Left lung (tissue), 10 donors: ENCODE results near the gene OBSCN. TPM values are rescaled to one million over a fixed set of nuclear protein-coding genes. Genes with fewer than 3 reads are reported as not detected.

Experiments used
- ATAC-seq: fragments of 200-7000 bp; cut with Tn5 transposase; one replicate; pipeline ENCODE4 v1.9.1; 2020; ENCODE audit warnings: moderate library complexity
- DNase-seq, 4 donors: peaks; one replicate each; pipeline ENCODE4 v3.0.0-alpha.2; 2013 to 2020
- H3K27ac ChIP-seq, 2 donors: fragments of 200-600 bp; sonication (generic) in 1 of 2; one replicate each; pipeline versions ENCODE4 v1.5.0 to v1.8.0; 2020 to 2021
- H3K27me3 ChIP-seq, 2 donors: fragments of 200-600 bp; sonication (generic) in 1 of 2; one replicate each; pipeline versions ENCODE4 v1.5.0 to v1.8.0; 2020 to 2021
- H3K36me3 ChIP-seq, 2 donors: fragments of 200-600 bp; sonication (generic) in 1 of 2; one replicate each; pipeline versions ENCODE4 v1.5.0 to v1.8.0; 2020 to 2021
- H3K4me1 ChIP-seq, 2 donors: fragments of 200-600 bp; one replicate each; pipeline ENCODE4 v1.8.0; 2021
- H3K4me3 ChIP-seq, 2 donors: fragments of 200-600 bp; sonication (generic) in 1 of 2; one replicate each; pipeline versions ENCODE4 v1.5.0 to v1.8.0; 2020 to 2021; ENCODE audit warnings: mild to moderate bottlenecking in 1 of 2
- H3K9me3 ChIP-seq, 2 donors: fragments of 200-600 bp; sonication (generic) in 1 of 2; one replicate each; pipeline versions ENCODE4 v1.5.0 to v1.8.0; 2020 to 2021
- intact Hi-C, 2 donors: fragments of 100-400 bp; cut with DNase I; formaldehyde crosslinking; loops; one replicate each; pipeline versions ENCODE4 v1.11.2 to v1.14.2; 2022
- polyA plus RNA-seq, 6 donors: library from polyadenylated mRNA; unstranded; fragments of 120-200 nt; gene quantifications; one replicate each; pipeline ENCODE4 v1.2.1, GENCODE V29; 2013; ENCODE audit not compliant: insufficient read length in 6 of 6
- total RNA-seq, 2 donors: library from RNA; stranded (reverse); fragmentation: NEBNext Ultra II Directional; extraction: Animal tissue kit (Norgen Biotek cat#: 25700); gene quantifications; one replicate each; pipeline ENCODE4 v1.2.1, GENCODE V29; 2021
- TF ChIP-seq, protein P1 (sequence below), 2 donors: fragments of 200-600 bp; sonication (generic) in 1 of 2; IDR thresholded peaks; one replicate each; pipeline versions ENCODE4 v1.5.0 to v1.8.0; 2021; ENCODE audit warnings: antibody characterized with exemption in 2 of 2
- donor health status: DM: no; HTN: yes; CAD: no.
- donor health status: DM: no; HTN: no; CAD: no.

OBSCN gene
- total and polyA plus RNA-seq, 8 donors: 20.3 to 69.5 (median 47.5) TPM

DNA sequence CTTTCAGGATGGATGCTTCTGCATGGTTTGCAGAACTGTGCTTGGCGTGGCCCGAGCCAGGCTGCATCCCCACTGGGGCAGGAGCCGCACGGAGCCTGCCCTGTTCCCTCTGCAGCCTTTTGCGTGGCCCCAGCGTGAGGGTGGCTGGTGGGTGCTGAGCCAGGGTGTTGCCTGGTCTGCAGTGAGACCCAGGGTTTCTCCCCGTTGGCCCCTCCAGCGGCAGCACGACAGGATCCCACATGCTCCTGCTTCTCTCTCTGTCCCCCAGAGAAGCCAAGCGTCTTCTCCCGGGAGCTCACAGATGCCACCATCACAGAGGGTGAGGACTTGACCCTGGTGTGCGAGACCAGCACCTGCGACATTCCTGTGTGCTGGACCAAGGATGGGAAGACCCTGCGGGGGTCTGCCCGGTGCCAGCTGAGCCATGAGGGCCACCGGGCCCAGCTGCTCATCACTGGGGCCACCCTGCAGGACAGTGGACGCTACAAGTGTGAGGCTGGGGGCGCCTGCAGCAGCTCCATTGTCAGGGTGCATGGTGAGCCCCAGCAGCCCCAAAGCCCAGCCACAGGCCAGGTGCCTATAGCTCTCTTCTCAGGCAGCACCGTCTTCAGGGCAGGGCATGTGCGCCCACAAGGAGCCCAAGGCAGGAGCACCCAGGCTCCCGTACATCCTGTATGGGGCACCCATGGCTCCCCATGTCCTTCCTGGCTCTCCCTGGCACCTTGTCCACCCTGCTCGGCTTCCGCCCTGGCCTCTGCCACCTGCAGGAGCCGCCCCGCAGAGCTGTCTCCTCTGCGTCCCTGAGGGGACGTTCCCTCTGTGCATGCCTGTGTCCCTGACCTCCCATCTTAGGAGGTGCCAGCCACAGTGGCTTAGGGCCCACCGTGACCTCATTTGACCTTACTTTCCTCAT is 78.9 kb downstream of the OBSCN start:
- Histone ChIP-seq H3K4me1 (no peaks in the 10 kb centered on the region), H3K4me3 (no peak overlapping the region), H3K27ac (no peak overlapping the region), H3K27me3 (no peaks in the 10 kb centered on the region), H3K36me3 (peaks cover 0 to 26% of the 10 kb centered on the region in 2 donors), H3K9me3 (no peaks in the 10 kb centered on the region)
- intact Hi-C loops: no loop called here
- TF ChIP-seq, protein P1, sequence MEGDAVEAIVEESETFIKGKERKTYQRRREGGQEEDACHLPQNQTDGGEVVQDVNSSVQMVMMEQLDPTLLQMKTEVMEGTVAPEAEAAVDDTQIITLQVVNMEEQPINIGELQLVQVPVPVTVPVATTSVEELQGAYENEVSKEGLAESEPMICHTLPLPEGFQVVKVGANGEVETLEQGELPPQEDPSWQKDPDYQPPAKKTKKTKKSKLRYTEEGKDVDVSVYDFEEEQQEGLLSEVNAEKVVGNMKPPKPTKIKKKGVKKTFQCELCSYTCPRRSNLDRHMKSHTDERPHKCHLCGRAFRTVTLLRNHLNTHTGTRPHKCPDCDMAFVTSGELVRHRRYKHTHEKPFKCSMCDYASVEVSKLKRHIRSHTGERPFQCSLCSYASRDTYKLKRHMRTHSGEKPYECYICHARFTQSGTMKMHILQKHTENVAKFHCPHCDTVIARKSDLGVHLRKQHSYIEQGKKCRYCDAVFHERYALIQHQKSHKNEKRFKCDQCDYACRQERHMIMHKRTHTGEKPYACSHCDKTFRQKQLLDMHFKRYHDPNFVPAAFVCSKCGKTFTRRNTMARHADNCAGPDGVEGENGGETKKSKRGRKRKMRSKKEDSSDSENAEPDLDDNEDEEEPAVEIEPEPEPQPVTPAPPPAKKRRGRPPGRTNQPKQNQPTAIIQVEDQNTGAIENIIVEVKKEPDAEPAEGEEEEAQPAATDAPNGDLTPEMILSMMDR (IDR thresholded peaks at IDR 0.05): no peak
- DNase-seq (peak in 2 of 4 donors; percentile 28 to 67), ATAC-seq (no peak)

GRCh38 chr1:228287541-228288425 is 79.9 kb downstream of the OBSCN start:
- Histone ChIP-seq H3K27me3 (no peaks in the 10 kb centered on the region), H3K4me3 (no peak overlapping the region), H3K36me3 (peaks cover 0 to 24% of the 10 kb centered on the region in 2 donors), H3K4me1 (no peaks in the 10 kb centered on the region), H3K9me3 (no peaks in the 10 kb centered on the region), H3K27ac (no peak overlapping the region)
- ATAC-seq (no peak), DNase-seq (peak in 2 of 4 donors; percentile 29 to 68)
- intact Hi-C loops: no loop called here
- TF ChIP-seq, protein P1 (IDR thresholded peaks at IDR 0.05): no peak

- no peaks in the 10 kb centered on the region for H3K27me3 ChIP-seq
- H3K27ac ChIP-seq: no peak overlapping the region
- TF ChIP-seq, protein P1 (IDR thresholded peaks at IDR 0.05): no peak
- H3K9me3 ChIP-seq: no peaks in the 10 kb centered on the region
- H3K4me1 ChIP-seq: no peaks in the 10 kb centered on the region
- no peak for ATAC-seq
- intact Hi-C loops: no loop called here
- H3K4me3 ChIP-seq: no peak overlapping the region
- peak in 2 of 4 donors; percentile 24 to 66 for DNase-seq
- peaks cover 0 to 19% of the 10 kb centered on the region in 2 donors for H3K36me3 ChIP-seq
These were observed 80.8 kb downstream of the OBSCN start for GRCh38 chr1:228288536-228289238.

DNA sequence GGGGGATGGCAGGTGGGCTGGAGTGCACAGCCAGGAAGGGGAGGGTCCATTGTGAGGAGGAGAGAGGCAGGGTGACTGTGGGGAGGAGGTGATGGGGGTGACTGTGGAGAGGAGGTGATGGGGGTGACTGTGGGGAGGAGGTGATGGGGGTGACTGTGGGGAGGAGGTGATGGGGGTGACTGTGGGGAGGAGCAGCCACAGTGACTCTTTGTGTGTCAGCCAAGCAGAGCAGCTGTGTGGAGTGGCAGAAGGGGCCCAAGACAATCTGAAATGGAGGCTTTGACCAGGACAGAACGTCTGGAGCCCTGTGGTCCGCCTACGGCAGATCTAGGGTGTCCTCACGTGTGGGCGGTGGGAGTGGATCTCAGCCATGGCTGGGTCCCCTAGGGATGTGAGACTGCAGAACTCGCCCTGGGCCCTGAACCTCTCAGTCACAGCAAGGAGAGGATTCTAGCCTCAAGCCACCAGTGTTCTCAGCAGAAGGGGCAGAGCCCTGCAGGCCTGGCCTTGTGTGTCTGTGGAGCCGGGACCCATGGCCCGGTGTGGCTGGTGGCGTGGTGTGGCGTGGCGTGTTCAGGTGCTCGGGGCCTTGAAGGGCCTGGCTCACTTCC is 81.5 kb downstream of the OBSCN start:
- no peaks in the 10 kb centered on the region for H3K4me1 ChIP-seq
- peaks cover 0 to 21% of the 10 kb centered on the region in 2 donors for H3K36me3 ChIP-seq
- intact Hi-C loops: no loop called here
- no peak for ATAC-seq
- H3K27me3 ChIP-seq: no peaks in the 10 kb centered on the region
- TF ChIP-seq, protein P1 (IDR thresholded peaks at IDR 0.05): no peak
- no peaks in the 10 kb centered on the region for H3K9me3 ChIP-seq
- DNase-seq: peak in 2 of 4 donors; percentile 13 to 48
- no peak overlapping the region for H3K4me3 ChIP-seq
- H3K27ac ChIP-seq: no peak overlapping the region
